ENCODE results near the gene COL8A1.
A peak's percentile ranks its signal among the peaks of the same experiment; 100 is the strongest.

The COL8A1 gene

GRCh38 chr3:99794485-99794884 is 156.1 kb downstream of the COL8A1 start:
- Histone ChIP-seq H3K14ac (ENCODE audit: low read length) (no peak overlapping the region), H2BK15ac (ENCODE audit: low read length) (no peak overlapping the region), H3K36me3 (replicated peaks in 1 of 2; ENCODE audit: control insufficient read depth in 2 of 2, insufficient read depth in 2 of 2, low read length in 2 of 2) (no peaks in the 10 kb centered on the region), H3K4ac (ENCODE audit: low read length) (no peak overlapping the region), H3K4me2 (ENCODE audit: insufficient read depth, low read length, poor library complexity, severe bottlenecking) (no peak overlapping the region), H2BK12ac (ENCODE audit: low read length) (no peak overlapping the region), H2BK120ac (ENCODE audit: low read depth, low read length) (no peak overlapping the region), H3K9me3 (replicated peaks in 1 of 2; ENCODE audit: control insufficient read depth in 2 of 2, insufficient read depth in 1 of 2, low read depth in 1 of 2, low read length in 2 of 2) (peaks cover 0 to 1% of the 10 kb centered on the region in 2 donors), H4K8ac (ENCODE audit: low read depth, low read length) (no peak overlapping the region), H2AFZ (ENCODE audit: low read length) (no peak overlapping the region), H3K9ac (ENCODE audit: low read depth, low read length, poor library complexity) (no peak overlapping the region), H3K23ac (ENCODE audit: low read depth, low read length, poor library complexity) (peak overlapping the region; percentile 47), H2AK5ac (ENCODE audit: low read depth, low read length) (no peak overlapping the region), H3K27ac (replicated peaks; ENCODE audit: low read length) (no peak overlapping the region), H3K27me3 (ENCODE audit: control insufficient read depth in 3 of 3, insufficient read depth in 3 of 3, low read depth in 1 of 3, low read length in 3 of 3) (no peaks in the 10 kb centered on the region), H3K18ac (ENCODE audit: low read length) (no peak overlapping the region), H3K4me1 (ENCODE audit: control insufficient read depth in 2 of 2, insufficient read depth in 1 of 2, low read depth in 1 of 2, low read length in 2 of 2) (no peaks in the 10 kb centered on the region), H3K79me1 (ENCODE audit: low read depth, low read length) (no peaks in the 10 kb centered on the region), H4K91ac (ENCODE audit: low read depth, low read length, poor library complexity) (no peak overlapping the region), H2BK5ac (ENCODE audit: low read length) (no peak overlapping the region), H3K4me3 (ENCODE audit: low read length in 2 of 2) (no peak overlapping the region)
- no peak for DNase-seq (ENCODE audit: low spot score)
- no CpG with 5 or more reads among the region's 8 CpGs for WGBS, 2 donors (ENCODE audit: extremely low coverage in 2 of 2, insufficient read length in 2 of 2, insufficient replicate concordance in 1 of 2)

GRCh38 chr3:99795573-99795972 is 157.2 kb downstream of the COL8A1 start:
- Histone ChIP-seq H3K14ac (ENCODE audit: low read length) (no peak overlapping the region), H3K36me3 (replicated peaks in 1 of 2; ENCODE audit: control insufficient read depth in 2 of 2, insufficient read depth in 2 of 2, low read length in 2 of 2) (no peaks in the 10 kb centered on the region), H2AK5ac (ENCODE audit: low read depth, low read length) (peak overlapping the region; percentile 61), H3K23ac (ENCODE audit: low read depth, low read length, poor library complexity) (no peak overlapping the region), H4K91ac (ENCODE audit: low read depth, low read length, poor library complexity) (no peak overlapping the region), H2BK15ac (ENCODE audit: low read length) (no peak overlapping the region), H3K4me3 (ENCODE audit: low read length in 2 of 2) (no peak overlapping the region), H2BK120ac (ENCODE audit: low read depth, low read length) (no peak overlapping the region), H3K4ac (ENCODE audit: low read length) (no peak overlapping the region), H3K18ac (ENCODE audit: low read length) (peak overlapping the region; percentile 28), H3K9ac (ENCODE audit: low read depth, low read length, poor library complexity) (no peak overlapping the region), H3K4me1 (ENCODE audit: control insufficient read depth in 2 of 2, insufficient read depth in 1 of 2, low read depth in 1 of 2, low read length in 2 of 2) (no peaks in the 10 kb centered on the region), H2AFZ (ENCODE audit: low read length) (no peak overlapping the region), H3K79me1 (ENCODE audit: low read depth, low read length) (no peaks in the 10 kb centered on the region), H3K4me2 (ENCODE audit: insufficient read depth, low read length, poor library complexity, severe bottlenecking) (no peak overlapping the region), H2BK5ac (ENCODE audit: low read length) (no peak overlapping the region), H4K8ac (ENCODE audit: low read depth, low read length) (no peak overlapping the region), H3K27ac (replicated peaks; ENCODE audit: low read length) (no peak overlapping the region), H2BK12ac (ENCODE audit: low read length) (no peak overlapping the region), H3K9me3 (replicated peaks in 1 of 2; ENCODE audit: control insufficient read depth in 2 of 2, insufficient read depth in 1 of 2, low read depth in 1 of 2, low read length in 2 of 2) (peaks cover 0 to 1% of the 10 kb centered on the region in 2 donors), H3K27me3 (ENCODE audit: control insufficient read depth in 3 of 3, insufficient read depth in 3 of 3, low read depth in 1 of 3, low read length in 3 of 3) (no peaks in the 10 kb centered on the region)
- no CpG with 5 or more reads among the region's 15 CpGs for WGBS, 2 donors (ENCODE audit: extremely low coverage in 2 of 2, insufficient read length in 2 of 2, insufficient replicate concordance in 1 of 2)
- DNase-seq (ENCODE audit: low spot score) = no peak

DNA sequence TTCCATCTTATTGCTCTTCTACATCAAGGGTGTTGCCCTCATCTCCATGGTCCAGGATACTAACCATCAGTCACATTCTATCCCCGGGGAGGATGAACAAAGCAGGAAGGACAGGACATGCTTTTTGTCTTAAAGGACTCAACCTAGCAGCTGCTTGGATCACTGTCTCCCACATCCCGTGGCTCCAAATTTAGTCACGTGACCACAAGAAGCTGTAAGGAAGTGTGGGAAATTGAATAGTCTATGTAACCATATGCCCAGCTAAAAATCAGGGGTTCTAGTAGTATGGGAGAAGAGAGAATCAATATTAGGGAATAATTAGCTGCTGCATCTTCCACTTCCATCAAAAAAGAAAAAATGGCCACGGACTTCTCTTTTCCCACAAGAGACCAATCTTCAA is 161.0 kb downstream of the COL8A1 start:
- Histone ChIP-seq H3K18ac (ENCODE audit: low read length) (no peak overlapping the region), H3K4ac (ENCODE audit: low read length) (no peak overlapping the region), H2AK5ac (ENCODE audit: low read depth, low read length) (no peak overlapping the region), H4K8ac (ENCODE audit: low read depth, low read length) (no peak overlapping the region), H3K36me3 (replicated peaks in 1 of 2; ENCODE audit: control insufficient read depth in 2 of 2, insufficient read depth in 2 of 2, low read length in 2 of 2) (no peaks in the 10 kb centered on the region), H4K91ac (ENCODE audit: low read depth, low read length, poor library complexity) (no peak overlapping the region), H3K4me1 (ENCODE audit: control insufficient read depth in 2 of 2, insufficient read depth in 1 of 2, low read depth in 1 of 2, low read length in 2 of 2) (no peaks in the 10 kb centered on the region), H2BK12ac (ENCODE audit: low read length) (no peak overlapping the region), H2AFZ (ENCODE audit: low read length) (no peak overlapping the region), H3K79me1 (ENCODE audit: low read depth, low read length) (no peaks in the 10 kb centered on the region), H3K9ac (ENCODE audit: low read depth, low read length, poor library complexity) (no peak overlapping the region), H2BK15ac (ENCODE audit: low read length) (no peak overlapping the region), H3K9me3 (replicated peaks in 1 of 2; ENCODE audit: control insufficient read depth in 2 of 2, insufficient read depth in 1 of 2, low read depth in 1 of 2, low read length in 2 of 2) (peaks cover 0 to 4% of the 10 kb centered on the region in 2 donors), H3K14ac (ENCODE audit: low read length) (no peak overlapping the region), H3K23ac (ENCODE audit: low read depth, low read length, poor library complexity) (no peak overlapping the region), H3K27me3 (ENCODE audit: control insufficient read depth in 3 of 3, insufficient read depth in 3 of 3, low read depth in 1 of 3, low read length in 3 of 3) (no peaks in the 10 kb centered on the region), H3K4me3 (ENCODE audit: low read length in 2 of 2) (no peak overlapping the region), H2BK5ac (ENCODE audit: low read length) (no peak overlapping the region), H2BK120ac (ENCODE audit: low read depth, low read length) (no peak overlapping the region), H3K4me2 (ENCODE audit: insufficient read depth, low read length, poor library complexity, severe bottlenecking) (no peak overlapping the region), H3K27ac (replicated peaks; ENCODE audit: low read length) (no peak overlapping the region)
- no CpG with 5 or more reads among the region's 4 CpGs for WGBS, 2 donors (ENCODE audit: extremely low coverage in 2 of 2, insufficient read length in 2 of 2, insufficient replicate concordance in 1 of 2)
- no peak for DNase-seq (ENCODE audit: low spot score)

- H4K8ac ChIP-seq (ENCODE audit: low read depth, low read length) = no peak overlapping the region
- no CpG with 5 or more reads among the region's 1 CpG for WGBS, 2 donors (ENCODE audit: extremely low coverage in 2 of 2, insufficient read length in 2 of 2, insufficient replicate concordance in 1 of 2)
Measured at GRCh38 chr3:99803297-99803696, 164.9 kb downstream of the COL8A1 start.

More at GRCh38 chr3:99803297-99803696, 164.9 kb downstream of the COL8A1 start:
- no peak overlapping the region for H2AFZ ChIP-seq (ENCODE audit: low read length)
- H3K4ac ChIP-seq (ENCODE audit: low read length) = no peak overlapping the region
- peaks cover 11 to 16% of the 10 kb centered on the region in 2 donors for H3K9me3 ChIP-seq (replicated peaks in 1 of 2; ENCODE audit: control insufficient read depth in 2 of 2, insufficient read depth in 1 of 2, low read depth in 1 of 2, low read length in 2 of 2)
- no peak overlapping the region for H3K23ac ChIP-seq (ENCODE audit: low read depth, low read length, poor library complexity)
- H3K4me3 ChIP-seq (ENCODE audit: low read length in 2 of 2) = no peak overlapping the region
- no peak overlapping the region for H2AK5ac ChIP-seq (ENCODE audit: low read depth, low read length)
- no peaks in the 10 kb centered on the region for H3K36me3 ChIP-seq (replicated peaks in 1 of 2; ENCODE audit: control insufficient read depth in 2 of 2, insufficient read depth in 2 of 2, low read length in 2 of 2)
- H3K9ac ChIP-seq (ENCODE audit: low read depth, low read length, poor library complexity) = no peak overlapping the region
- no peak overlapping the region for H2BK120ac ChIP-seq (ENCODE audit: low read depth, low read length)
- H3K79me1 ChIP-seq (ENCODE audit: low read depth, low read length) = no peaks in the 10 kb centered on the region
- DNase-seq (ENCODE audit: low spot score) = no peak
- no peak overlapping the region for H3K18ac ChIP-seq (ENCODE audit: low read length)
- no peak overlapping the region for H3K4me2 ChIP-seq (ENCODE audit: insufficient read depth, low read length, poor library complexity, severe bottlenecking)
- H2BK15ac ChIP-seq (ENCODE audit: low read length) = no peak overlapping the region
- H3K27ac ChIP-seq (replicated peaks; ENCODE audit: low read length) = no peak overlapping the region
- no peaks in the 10 kb centered on the region for H3K4me1 ChIP-seq (ENCODE audit: control insufficient read depth in 2 of 2, insufficient read depth in 1 of 2, low read depth in 1 of 2, low read length in 2 of 2)
- no peak overlapping the region for H3K14ac ChIP-seq (ENCODE audit: low read length)
- no peaks in the 10 kb centered on the region for H3K27me3 ChIP-seq (ENCODE audit: control insufficient read depth in 3 of 3, insufficient read depth in 3 of 3, low read depth in 1 of 3, low read length in 3 of 3)
- H4K91ac ChIP-seq (ENCODE audit: low read depth, low read length, poor library complexity) = no peak overlapping the region
- no peak overlapping the region for H2BK12ac ChIP-seq (ENCODE audit: low read length)
- no peak overlapping the region for H2BK5ac ChIP-seq (ENCODE audit: low read length)
